Vagina (tissue), 2 donors: ENCODE measurements around the gene TGM1. TPM values are rescaled to one million over a fixed set of nuclear protein-coding genes. Genes with fewer than 3 reads are reported as not detected.

Experiments
- DNase-seq, 2 donors: peaks; one replicate each; pipeline ENCODE4 v3.0.0-alpha.2; 2017; ENCODE audit errors: extremely low spot score in 2 of 2
- H3K27ac ChIP-seq: fragments of 200-600 bp; sonication (generic); one replicate; pipeline ENCODE4 v1.5.1; 2019
- H3K27me3 ChIP-seq: fragments of 200-600 bp; sonication (generic); one replicate; pipeline ENCODE4 v1.5.1; 2019
- H3K36me3 ChIP-seq, 2 donors: fragments of 200-600 bp; sonication (generic); one replicate each; pipeline ENCODE4 v1.5.1; 2017 to 2019
- H3K4me1 ChIP-seq: fragments of 200-600 bp; sonication (generic); one replicate; pipeline ENCODE4 v1.5.1; 2019
- H3K4me3 ChIP-seq, 2 donors: fragments of 200-600 bp; sonication (generic); 1 replicate in 1 of 2; 2 replicates in 1 of 2; pipeline ENCODE4 v1.5.1; 2016 to 2019
- H3K9me3 ChIP-seq: fragments of 200-600 bp; sonication (generic); one replicate; pipeline ENCODE4 v1.5.1; 2019
- POLR2A ChIP-seq, 2 donors: fragments of 450-650 bp; IDR thresholded peaks; one replicate each; pipeline ENCODE4 v1.6.1; 2017; ENCODE audit warnings: antibody characterized with exemption in 2 of 2, mild to moderate bottlenecking in 2 of 2, moderate library complexity in 2 of 2
- POLR2AphosphoS5 ChIP-seq, 2 donors: sonication (generic); formaldehyde crosslinking; IDR thresholded peaks; one replicate each; pipeline ENCODE4 v1.9.0; 2017; ENCODE audit warnings: antibody characterized with exemption in 2 of 2, mild to moderate bottlenecking in 2 of 2, low read depth in 1 of 2; ENCODE audit not compliant: insufficient read depth in 1 of 2
- intact Hi-C: fragments of 100-400 bp; cut with DNase I; formaldehyde crosslinking; loops from one replicate; pipeline ENCODE4 v1.15.1; 2023
- total RNA-seq: library from RNA; depleted of rRNA; stranded (reverse); fragments of >200 nt; gene quantifications from one replicate; pipeline ENCODE4 v1.2.3, GENCODE V29; 2016
- TF ChIP-seq, protein P1 (sequence below), 3 experiments: fragments of 450-650 bp in 2 of 3; fragments of 200-600 bp in 1 of 3; sonication (generic) in 1 of 3; IDR thresholded peaks; one replicate each; pipeline ENCODE4 v1.5.1; 2017 to 2019; ENCODE audit warnings: antibody characterized with exemption in 3 of 3, mild to moderate bottlenecking in 2 of 3, moderate library complexity in 2 of 3

Gene TGM1
- total RNA-seq, 1 donor from 2014 or later: 269 TPM

DNA sequence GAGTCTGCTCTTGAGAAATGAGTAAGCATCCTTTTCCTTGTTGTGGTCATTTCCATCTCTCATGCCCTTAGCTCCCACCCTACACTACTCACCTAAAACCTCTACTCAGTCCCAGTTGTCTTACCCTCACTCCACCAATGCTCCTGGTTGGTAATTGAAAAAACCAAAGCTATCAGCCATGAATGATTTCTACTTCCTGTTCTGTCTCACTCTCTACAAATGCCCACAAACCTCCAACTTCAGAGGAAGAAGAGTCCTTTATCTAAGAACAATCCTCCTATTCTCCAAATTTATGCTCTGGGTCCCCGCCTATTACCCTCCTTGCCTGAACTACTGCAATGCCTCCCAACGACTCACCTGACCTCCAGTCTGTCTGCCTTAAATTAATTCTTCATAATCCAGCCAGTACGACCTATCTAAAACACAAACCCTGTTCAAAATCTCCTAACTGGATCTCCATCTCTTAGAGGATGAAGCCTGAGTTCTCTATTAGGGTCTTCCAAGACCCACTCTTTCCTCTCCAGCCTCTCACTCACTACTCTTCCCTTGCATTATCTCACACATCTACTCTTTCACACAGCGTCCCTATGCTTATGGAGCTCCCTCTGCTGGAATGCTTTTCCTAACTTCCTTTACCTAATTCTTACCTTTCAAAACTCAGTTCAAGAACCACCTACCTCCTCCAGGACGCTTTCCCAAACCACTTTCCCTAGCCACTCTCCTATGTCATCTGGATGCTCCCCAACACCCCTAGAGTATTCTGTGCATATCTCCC is 34.4 kb upstream of the TGM1 start:
- Histone ChIP-seq H3K27ac (peak overlapping the region; percentile 6), H3K27me3 (no peaks in the 10 kb centered on the region), H3K4me3 (no peak overlapping the region), H3K9me3 (no peaks in the 10 kb centered on the region), H3K36me3 (peaks cover 0 to 28% of the 10 kb centered on the region in 2 donors), H3K4me1 (peaks cover 47% of the 10 kb centered on the region)
- intact Hi-C loops: loop anchor here (2.0 kb wide), 1 partner anchor 55 kb away; the partner anchor contains the start of gene TINF2
- TF ChIP-seq POLR2A (IDR thresholded peaks at IDR 0.05) (no peak), POLR2AphosphoS5 (IDR thresholded peaks at IDR 0.05; ENCODE audit: insufficient read depth in 1 of 2, low read depth in 1 of 2) (no peak)
- TF ChIP-seq, protein P1, sequence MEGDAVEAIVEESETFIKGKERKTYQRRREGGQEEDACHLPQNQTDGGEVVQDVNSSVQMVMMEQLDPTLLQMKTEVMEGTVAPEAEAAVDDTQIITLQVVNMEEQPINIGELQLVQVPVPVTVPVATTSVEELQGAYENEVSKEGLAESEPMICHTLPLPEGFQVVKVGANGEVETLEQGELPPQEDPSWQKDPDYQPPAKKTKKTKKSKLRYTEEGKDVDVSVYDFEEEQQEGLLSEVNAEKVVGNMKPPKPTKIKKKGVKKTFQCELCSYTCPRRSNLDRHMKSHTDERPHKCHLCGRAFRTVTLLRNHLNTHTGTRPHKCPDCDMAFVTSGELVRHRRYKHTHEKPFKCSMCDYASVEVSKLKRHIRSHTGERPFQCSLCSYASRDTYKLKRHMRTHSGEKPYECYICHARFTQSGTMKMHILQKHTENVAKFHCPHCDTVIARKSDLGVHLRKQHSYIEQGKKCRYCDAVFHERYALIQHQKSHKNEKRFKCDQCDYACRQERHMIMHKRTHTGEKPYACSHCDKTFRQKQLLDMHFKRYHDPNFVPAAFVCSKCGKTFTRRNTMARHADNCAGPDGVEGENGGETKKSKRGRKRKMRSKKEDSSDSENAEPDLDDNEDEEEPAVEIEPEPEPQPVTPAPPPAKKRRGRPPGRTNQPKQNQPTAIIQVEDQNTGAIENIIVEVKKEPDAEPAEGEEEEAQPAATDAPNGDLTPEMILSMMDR (IDR thresholded peaks at IDR 0.05): no peak
- no peak for DNase-seq

DNA sequence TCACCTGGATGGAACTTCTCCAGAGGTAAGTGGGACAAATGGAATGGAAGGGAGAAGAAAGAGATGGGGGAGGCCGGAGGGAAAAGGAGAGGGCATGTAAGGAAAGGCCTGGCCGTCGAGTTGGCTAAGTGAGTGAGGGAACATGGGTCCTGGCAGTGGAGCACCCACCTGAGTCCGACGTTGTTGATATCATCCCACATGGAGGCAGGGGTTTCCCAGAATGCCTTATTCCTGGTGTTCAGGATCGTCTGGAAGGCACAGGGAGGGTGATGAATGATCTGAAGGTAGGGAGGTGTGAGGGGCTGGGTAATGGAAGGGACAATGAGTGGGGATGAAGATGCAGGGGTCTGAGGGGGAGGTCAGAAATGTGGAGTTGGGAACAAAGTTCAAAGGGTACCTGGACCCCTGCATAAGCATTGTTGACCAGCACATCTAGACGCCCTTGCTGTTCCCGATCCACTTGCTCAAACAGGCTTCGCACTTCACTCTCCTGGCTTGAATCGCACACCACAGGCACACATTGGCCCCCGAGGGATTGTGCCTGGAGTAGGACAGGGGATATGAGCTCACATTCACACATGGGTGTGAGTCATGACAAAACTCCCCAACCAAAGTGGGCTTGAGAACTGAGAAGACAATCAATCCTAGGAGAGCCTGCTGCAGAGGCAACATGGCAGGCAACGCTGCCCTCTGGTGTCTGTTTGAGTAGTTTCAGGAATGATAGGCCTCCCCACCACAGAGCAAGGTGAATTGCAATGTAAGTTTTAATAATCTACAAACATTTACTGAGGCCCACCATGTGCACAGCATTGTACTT is 33.6 kb upstream of the TGM1 start:
- DNase-seq: no peak
- no peak overlapping the region for H3K4me3 ChIP-seq
- H3K9me3 ChIP-seq: no peaks in the 10 kb centered on the region
- H3K27ac ChIP-seq: peak overlapping the region; percentile 6
- TF ChIP-seq POLR2AphosphoS5 (IDR thresholded peaks at IDR 0.05; ENCODE audit: insufficient read depth in 1 of 2, low read depth in 1 of 2): peak; percentile 16 to 21
- no peak for TF ChIP-seq POLR2A (IDR thresholded peaks at IDR 0.05)
- TF ChIP-seq, protein P1 (IDR thresholded peaks at IDR 0.05): peak; percentile 28 to 73 (median 62)
- intact Hi-C loops: loop anchor here (2.0 kb wide), 1 partner anchor 54 kb away; the partner anchor contains the start of gene TINF2
- peaks cover 46% of the 10 kb centered on the region for H3K4me1 ChIP-seq
- peaks cover 0 to 28% of the 10 kb centered on the region in 2 donors for H3K36me3 ChIP-seq
- H3K27me3 ChIP-seq: no peaks in the 10 kb centered on the region

DNA sequence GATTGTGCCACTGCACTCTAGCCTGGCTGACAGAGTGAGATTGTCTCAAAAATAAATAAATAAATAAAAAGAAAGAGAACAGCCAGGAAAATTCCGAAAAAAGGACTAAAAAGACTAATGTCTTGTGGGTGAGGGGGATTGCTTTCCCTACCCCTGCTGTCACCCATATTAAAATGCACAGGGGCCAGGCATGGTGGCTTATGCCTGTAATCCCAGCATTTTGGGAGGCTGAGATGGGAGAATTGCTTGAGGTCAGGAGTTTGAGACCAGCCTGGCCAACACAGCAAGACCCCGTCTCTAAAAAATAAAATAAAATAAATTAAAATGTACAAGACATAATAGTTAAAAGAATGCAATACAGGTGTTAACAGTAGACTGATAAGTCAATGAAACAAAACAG is 30.5 kb upstream of the TGM1 start:
- intact Hi-C loops: no loop called here
- DNase-seq: no peak
- H3K36me3 ChIP-seq: peaks cover 0 to 43% of the 10 kb centered on the region in 2 donors
- H3K4me3 ChIP-seq: no peak overlapping the region
- H3K4me1 ChIP-seq: peaks cover 22% of the 10 kb centered on the region
- no peak overlapping the region for H3K27ac ChIP-seq
- no peaks in the 10 kb centered on the region for H3K9me3 ChIP-seq
- TF ChIP-seq POLR2A (IDR thresholded peaks at IDR 0.05) (no peak), POLR2AphosphoS5 (IDR thresholded peaks at IDR 0.05; ENCODE audit: insufficient read depth in 1 of 2, low read depth in 1 of 2) (no peak)
- TF ChIP-seq, protein P1 (IDR thresholded peaks at IDR 0.05): no peak
- H3K27me3 ChIP-seq: no peaks in the 10 kb centered on the region

DNA sequence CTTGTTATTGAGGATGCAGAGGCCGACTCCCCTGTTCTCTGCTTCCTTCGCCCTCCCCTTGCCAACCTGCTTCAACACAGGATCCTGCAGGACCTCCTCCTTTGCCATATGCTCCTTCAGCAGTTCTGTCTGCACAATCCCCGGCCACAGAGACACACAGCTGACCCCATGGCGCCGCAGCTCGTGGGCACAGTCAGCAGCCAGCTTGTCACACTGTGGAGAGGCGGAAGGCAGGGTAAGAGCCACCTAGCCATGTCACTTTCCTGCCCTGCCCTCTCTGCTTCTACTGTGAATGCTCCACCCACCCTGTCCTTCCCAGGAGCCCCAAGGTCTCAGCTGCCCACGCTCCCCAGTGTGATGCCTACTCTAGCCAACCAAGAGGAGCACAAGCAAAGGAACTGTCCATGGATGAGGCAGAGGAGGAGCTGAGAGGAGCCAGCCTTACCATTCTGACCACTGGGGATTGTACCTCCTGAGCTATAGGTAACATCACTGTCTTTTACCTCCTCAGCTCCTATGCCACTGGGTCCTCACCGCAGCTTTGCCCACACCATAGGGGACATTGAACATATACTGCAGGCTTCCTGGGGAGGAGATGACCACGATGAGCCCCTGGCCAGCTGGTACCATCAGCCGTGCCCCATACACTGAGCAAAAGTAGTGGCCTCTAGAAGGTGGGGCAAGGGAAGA is 29.3 kb upstream of the TGM1 start:
- peaks cover 9% of the 10 kb centered on the region for H3K4me1 ChIP-seq
- DNase-seq: no peak
- intact Hi-C loops: no loop called here
- H3K36me3 ChIP-seq: peaks cover 0 to 43% of the 10 kb centered on the region in 2 donors
- TF ChIP-seq POLR2A (IDR thresholded peaks at IDR 0.05) (no peak), POLR2AphosphoS5 (IDR thresholded peaks at IDR 0.05; ENCODE audit: insufficient read depth in 1 of 2, low read depth in 1 of 2) (no peak)
- TF ChIP-seq, protein P1 (IDR thresholded peaks at IDR 0.05): no peak
- H3K4me3 ChIP-seq: no peak overlapping the region
- H3K27ac ChIP-seq: no peak overlapping the region
- H3K9me3 ChIP-seq: no peaks in the 10 kb centered on the region
- H3K27me3 ChIP-seq: no peaks in the 10 kb centered on the region
